Astrocyte (in vitro differentiated cells and primary cell): ENCODE results near the gene SMARCC2.

Experiments
- EZH2 ChIP-seq: IDR thresholded peaks from 2 replicates; pipeline ENCODE4 v1.6.1; 2012; ENCODE audit warnings: mild to moderate bottlenecking, low read length, inconsistent platforms; ENCODE audit not compliant: insufficient read depth
- TF ChIP-seq, protein P1 (sequence below): IDR thresholded peaks from 2 replicates; pipeline ENCODE4 v1.5.1; 2011; ENCODE audit warnings: low read depth, mild to moderate bottlenecking, inconsistent platforms, low read length, moderate library complexity; ENCODE audit not compliant: insufficient read depth

DNA sequence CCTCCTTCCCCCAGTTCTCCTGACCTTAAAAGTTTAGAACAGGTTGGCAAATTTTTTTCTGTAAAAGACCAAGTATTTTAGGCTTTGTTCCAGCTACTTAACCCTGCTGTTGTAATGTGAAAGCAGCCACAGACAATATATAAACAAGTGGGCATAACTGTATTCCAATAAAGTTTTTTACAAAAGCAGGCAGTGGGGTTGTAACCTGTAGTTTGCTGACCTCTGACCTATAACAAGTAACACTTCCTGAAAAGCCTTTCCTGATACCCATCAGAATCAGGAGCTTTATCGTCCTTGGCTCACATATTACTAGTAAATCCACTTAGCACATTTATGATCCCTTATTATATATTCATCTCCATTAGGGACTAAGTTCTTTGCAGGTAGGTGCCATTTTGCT lies 13.1 kb upstream of the SMARCC2 start:
- no peak for TF ChIP-seq EZH2
- TF ChIP-seq, protein P1, sequence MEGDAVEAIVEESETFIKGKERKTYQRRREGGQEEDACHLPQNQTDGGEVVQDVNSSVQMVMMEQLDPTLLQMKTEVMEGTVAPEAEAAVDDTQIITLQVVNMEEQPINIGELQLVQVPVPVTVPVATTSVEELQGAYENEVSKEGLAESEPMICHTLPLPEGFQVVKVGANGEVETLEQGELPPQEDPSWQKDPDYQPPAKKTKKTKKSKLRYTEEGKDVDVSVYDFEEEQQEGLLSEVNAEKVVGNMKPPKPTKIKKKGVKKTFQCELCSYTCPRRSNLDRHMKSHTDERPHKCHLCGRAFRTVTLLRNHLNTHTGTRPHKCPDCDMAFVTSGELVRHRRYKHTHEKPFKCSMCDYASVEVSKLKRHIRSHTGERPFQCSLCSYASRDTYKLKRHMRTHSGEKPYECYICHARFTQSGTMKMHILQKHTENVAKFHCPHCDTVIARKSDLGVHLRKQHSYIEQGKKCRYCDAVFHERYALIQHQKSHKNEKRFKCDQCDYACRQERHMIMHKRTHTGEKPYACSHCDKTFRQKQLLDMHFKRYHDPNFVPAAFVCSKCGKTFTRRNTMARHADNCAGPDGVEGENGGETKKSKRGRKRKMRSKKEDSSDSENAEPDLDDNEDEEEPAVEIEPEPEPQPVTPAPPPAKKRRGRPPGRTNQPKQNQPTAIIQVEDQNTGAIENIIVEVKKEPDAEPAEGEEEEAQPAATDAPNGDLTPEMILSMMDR, result no peak
